HG02588 (cell line): ENCODE data around the gene HPS1.

Experiments
- ATAC-seq: cut with Tn5 transposase; IDR thresholded peaks from one replicate; pipeline ENCODE4 v1.9.1; 2021; ENCODE audit warnings: mild to moderate bottlenecking, moderate library complexity; ENCODE audit not compliant: unreplicated experiment

HPS1 gene

GRCh38 chr10:98446661-98447221, at the start of gene HPS1:
Gene HPS1, minus strand, starts transcription at chr10:98446935. Its CDS starts 3,695 bp downstream, at chr10:98443240.
- peak; percentile 86 for ATAC-seq

- no peak for ATAC-seq
These were observed 46.0 kb upstream of the HPS1 start for GRCh38 chr10:98492763-98493162.

GRCh38 chr10:98489561-98490481, 43.1 kb upstream of the HPS1 start:
- no peak for ATAC-seq

- ATAC-seq, result no peak
These were observed 42.1 kb upstream of the HPS1 start for GRCh38 chr10:98488669-98489430.

- ATAC-seq, result no peak
These were observed 40.9 kb upstream of the HPS1 start for GRCh38 chr10:98487649-98488048.

- ATAC-seq, result no peak
These were observed 39.7 kb upstream of the HPS1 start for GRCh38 chr10:98486421-98486820.

GRCh38 chr10:98485959-98486358, 39.2 kb upstream of the HPS1 start:
- no peak for ATAC-seq

- ATAC-seq, result no peak
These were observed 36.9 kb upstream of the HPS1 start for GRCh38 chr10:98483658-98484057.

GRCh38 chr10:98482096-98482495, 35.4 kb upstream of the HPS1 start:
- ATAC-seq, result no peak

- ATAC-seq, result no peak
These were observed 34.7 kb upstream of the HPS1 start for GRCh38 chr10:98481404-98481945.

GRCh38 chr10:98478430-98479222, 31.9 kb upstream of the HPS1 start:
- ATAC-seq, result no peak

GRCh38 chr10:98477861-98478260, 31.1 kb upstream of the HPS1 start:
- ATAC-seq, result no peak

GRCh38 chr10:98474628-98475027, 27.9 kb upstream of the HPS1 start:
- ATAC-seq, result peak; percentile 80

GRCh38 chr10:98472196-98472595, 25.5 kb upstream of the HPS1 start:
- ATAC-seq, result no peak

- ATAC-seq, result no peak
These were observed 24.1 kb upstream of the HPS1 start for GRCh38 chr10:98470850-98471249.

GRCh38 chr10:98469001-98469931, 22.5 kb upstream of the HPS1 start:
- ATAC-seq, result no peak

- peak; percentile 94 for ATAC-seq
These were observed 21.0 kb upstream of the HPS1 start for GRCh38 chr10:98467506-98468318.

- ATAC-seq, result no peak
These were observed 20.2 kb upstream of the HPS1 start for GRCh38 chr10:98466861-98467505.
